Sigmoid colon (tissue), 7 donors: Measurements from ENCODE around the gene CYTH1. TPM values are rescaled to one million over a fixed set of nuclear protein-coding genes. Genes with fewer than 3 reads are reported as not detected.
A peak's percentile ranks its signal among the peaks of the same experiment; 100 is the strongest.

Source experiments
- DNase-seq: peaks from one replicate; pipeline ENCODE4 v3.0.0-alpha.2; 2019
- H3K27ac ChIP-seq, 4 donors: fragments of 200-600 bp; sonication (generic); one replicate each; pipeline ENCODE4 v1.5.1; 2016 to 2019; ENCODE audit warnings: mild to moderate bottlenecking in 1 of 4
- H3K27me3 ChIP-seq, 3 donors: fragments of 200-600 bp; sonication (generic); one replicate each; pipeline ENCODE4 v1.5.1; 2019; ENCODE audit warnings: mild to moderate bottlenecking in 1 of 3
- H3K36me3 ChIP-seq, 4 donors: fragments of 200-600 bp; sonication (generic); one replicate each; pipeline ENCODE4 v1.5.1; 2016 to 2019
- H3K4me1 ChIP-seq, 4 donors: fragments of 200-600 bp; sonication (generic); one replicate each; pipeline ENCODE4 v1.5.1; 2017 to 2019
- H3K4me3 ChIP-seq, 4 donors: fragments of 200-600 bp; sonication (generic); one replicate each; pipeline ENCODE4 v1.5.1; 2017 to 2019; ENCODE audit warnings: mild to moderate bottlenecking in 2 of 4, moderate library complexity in 1 of 4
- H3K9me3 ChIP-seq, 4 donors: fragments of 200-600 bp in 3 of 4; sonication (generic) in 3 of 4; one replicate each; pipeline versions ENCODE4 v1.5.1 to v1.6.1; 2013 to 2019
- EP300 ChIP-seq, 4 donors: sonication (generic); formaldehyde crosslinking; IDR thresholded peaks; one replicate each; pipeline ENCODE4 v1.6.1; 2017; ENCODE audit warnings: antibody characterized with exemption in 4 of 4
- POLR2A ChIP-seq, 2 donors: fragments of 450-650 bp; IDR thresholded peaks; one replicate each; pipeline ENCODE4 v1.6.1; 2016; ENCODE audit warnings: antibody characterized with exemption in 2 of 2, mild to moderate bottlenecking in 2 of 2, moderate library complexity in 2 of 2
- POLR2AphosphoS5 ChIP-seq, 4 donors: sonication (generic); formaldehyde crosslinking; IDR thresholded peaks; one replicate each; pipeline ENCODE4 v1.6.1; 2017; ENCODE audit warnings: antibody characterized with exemption in 4 of 4
- WGBS, 2 donors: extraction: QIAGEN DNeasy Blood & Tissue Kit; methylation state at CpG; one replicate each; pipeline ENCODE4 v1.1.7; 2013; 5-methylcytosine and 5-hydroxymethylcytosine counted together
- intact Hi-C: fragments of 100-400 bp; cut with DNase I; formaldehyde crosslinking; loops from one replicate; pipeline ENCODE4 v1.15.1; 2023
- polyA plus RNA-seq, 3 donors: library from polyadenylated mRNA; stranded (reverse); fragments of 200-250 nt; gene quantifications; one replicate each; pipeline ENCODE4 v1.2.3, GENCODE V29; 2013
- total RNA-seq, 4 donors: library from RNA; depleted of rRNA; stranded (reverse); fragments of >200 nt; gene quantifications; one replicate each; pipeline ENCODE4 v1.1.0, GENCODE V29; 2016
- TF ChIP-seq, protein P1 (sequence below), 4 experiments: fragments of 450-650 bp in 3 of 4; fragments of 200-600 bp in 1 of 4; IDR thresholded peaks; one replicate each; pipeline ENCODE4 v1.5.1; 2016 to 2019; ENCODE audit warnings: antibody characterized with exemption in 4 of 4, mild to moderate bottlenecking in 3 of 4, moderate library complexity in 2 of 4
- donor health status: healthy with polysubstance abuse.
- donor health status: Bipolar disorder and iron deficiency.
- donor health status: healthy.

CYTH1 gene
- total RNA-seq (10 to 100 TPM; 26.7 to 38.5 (median 35.2) TPM), polyA plus RNA-seq (10 to 100 TPM; 56.5 to 83.8 (median 64.3) TPM)

GRCh38 chr17:78781893-78782304 is at the start of gene CYTH1:
Gene CYTH1, minus strand, starts transcription at chr17:78782273. Its CDS starts 50 bp downstream, at chr17:78782223.
- DNase-seq: no peak
- intact Hi-C loops: loop anchor here (1.0 to 5.0 kb wide), 3 partner anchors 58 to 190 kb away; partner anchors contain the start of gene USP36
- peak within 1 kb of the TSS; percentile 75 to 100 (median 89) for H3K4me3 ChIP-seq
- peak within 1 kb of the TSS; percentile 92 to 96 (median 94) for H3K27ac ChIP-seq
- H3K9me3 ChIP-seq: no peaks in the 10 kb centered on the region
- H3K36me3 ChIP-seq: no peaks in the 10 kb centered on the region
- no peak for TF ChIP-seq POLR2A (IDR thresholded peaks at IDR 0.05)
- TF ChIP-seq, protein P1, sequence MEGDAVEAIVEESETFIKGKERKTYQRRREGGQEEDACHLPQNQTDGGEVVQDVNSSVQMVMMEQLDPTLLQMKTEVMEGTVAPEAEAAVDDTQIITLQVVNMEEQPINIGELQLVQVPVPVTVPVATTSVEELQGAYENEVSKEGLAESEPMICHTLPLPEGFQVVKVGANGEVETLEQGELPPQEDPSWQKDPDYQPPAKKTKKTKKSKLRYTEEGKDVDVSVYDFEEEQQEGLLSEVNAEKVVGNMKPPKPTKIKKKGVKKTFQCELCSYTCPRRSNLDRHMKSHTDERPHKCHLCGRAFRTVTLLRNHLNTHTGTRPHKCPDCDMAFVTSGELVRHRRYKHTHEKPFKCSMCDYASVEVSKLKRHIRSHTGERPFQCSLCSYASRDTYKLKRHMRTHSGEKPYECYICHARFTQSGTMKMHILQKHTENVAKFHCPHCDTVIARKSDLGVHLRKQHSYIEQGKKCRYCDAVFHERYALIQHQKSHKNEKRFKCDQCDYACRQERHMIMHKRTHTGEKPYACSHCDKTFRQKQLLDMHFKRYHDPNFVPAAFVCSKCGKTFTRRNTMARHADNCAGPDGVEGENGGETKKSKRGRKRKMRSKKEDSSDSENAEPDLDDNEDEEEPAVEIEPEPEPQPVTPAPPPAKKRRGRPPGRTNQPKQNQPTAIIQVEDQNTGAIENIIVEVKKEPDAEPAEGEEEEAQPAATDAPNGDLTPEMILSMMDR (IDR thresholded peaks at IDR 0.05): no peak
- TF ChIP-seq POLR2AphosphoS5 (IDR thresholded peaks at IDR 0.05): peak; percentile 19 to 62 (median 33)
- TF ChIP-seq EP300 (IDR thresholded peaks at IDR 0.05): no peak
- WGBS, 2 donors: 0 to 1% methylated on average over 64 of the region's 64 CpGs
- peaks cover 0 to 19% (median 15%) of the 10 kb centered on the region in 4 donors for H3K4me1 ChIP-seq
- no peaks in the 10 kb centered on the region for H3K27me3 ChIP-seq

DNA sequence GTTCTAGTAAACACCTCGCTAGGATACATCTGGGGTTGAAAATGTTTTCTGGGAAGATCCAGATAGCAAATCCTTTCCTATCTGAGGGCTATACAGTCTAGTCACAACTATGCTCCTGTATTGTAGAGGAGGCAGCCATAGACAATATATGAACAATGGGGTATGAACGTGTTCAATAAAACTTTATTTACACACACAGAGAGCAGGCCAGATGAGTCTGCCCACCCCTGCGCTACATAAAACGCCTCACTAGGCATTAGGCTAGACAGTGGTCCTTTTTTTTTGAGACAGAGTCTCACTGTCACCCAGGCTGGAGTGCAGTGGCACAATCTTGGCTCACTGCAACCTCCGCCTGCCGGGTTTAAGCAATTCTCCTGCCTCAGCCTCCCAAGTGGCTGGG is 47.4 kb upstream of the CYTH1 start:
- intact Hi-C loops: no loop called here
- H3K9me3 ChIP-seq: no peaks in the 10 kb centered on the region
- H3K27me3 ChIP-seq: no peaks in the 10 kb centered on the region
- peaks cover 34 to 100% (median 72%) of the 10 kb centered on the region in 4 donors for H3K36me3 ChIP-seq
- no peak overlapping the region for H3K27ac ChIP-seq
- no peak overlapping the region for H3K4me3 ChIP-seq
- TF ChIP-seq POLR2A (IDR thresholded peaks at IDR 0.05) (no peak), EP300 (IDR thresholded peaks at IDR 0.05) (no peak)
- H3K4me1 ChIP-seq: no peaks in the 10 kb centered on the region
- WGBS, 2 donors: 93 to 94% methylated on average over 6 of the region's 6 CpGs
- no peak for DNase-seq

DNA sequence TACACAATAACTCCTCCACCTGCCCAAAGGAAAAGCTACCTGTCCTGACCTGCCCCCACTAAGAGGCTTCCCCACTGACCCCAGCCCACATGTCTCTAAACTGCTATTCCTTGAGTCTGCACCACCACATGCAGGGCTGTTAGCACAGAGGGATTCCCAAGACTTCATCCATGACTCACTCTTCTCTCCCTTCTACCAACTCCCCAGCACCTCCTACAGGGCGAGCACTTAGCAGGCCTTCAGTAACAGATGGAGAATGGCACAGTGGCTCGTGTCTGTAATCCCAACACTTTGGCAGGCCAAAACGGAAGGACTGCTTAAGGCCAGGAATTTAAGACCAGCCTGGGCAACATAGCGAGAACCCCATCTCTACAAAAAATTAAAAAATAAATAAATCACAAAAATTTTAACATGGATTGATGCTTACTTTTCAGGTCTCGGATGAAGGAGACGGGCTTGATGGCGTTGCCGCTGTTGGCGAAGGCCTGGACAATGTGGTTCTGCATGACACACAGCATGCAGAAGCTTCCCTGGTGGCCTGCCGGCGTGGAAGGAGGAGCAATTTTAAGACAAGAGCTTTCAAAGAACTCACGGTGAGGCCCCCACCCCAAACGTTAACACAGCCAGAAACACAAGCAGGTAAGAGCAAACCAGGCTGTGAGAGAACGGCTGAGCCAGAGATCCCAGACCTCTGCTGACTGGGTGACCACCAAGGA is 46.6 kb upstream of the CYTH1 start:
- Histone ChIP-seq H3K27me3 (no peaks in the 10 kb centered on the region), H3K9me3 (no peaks in the 10 kb centered on the region), H3K4me3 (no peak overlapping the region), H3K27ac (no peak overlapping the region), H3K4me1 (no peaks in the 10 kb centered on the region), H3K36me3 (peaks cover 25 to 100% (median 65%) of the 10 kb centered on the region in 4 donors)
- WGBS, 2 donors: 93% methylated on average over 14 of the region's 14 CpGs
- TF ChIP-seq POLR2AphosphoS5 (IDR thresholded peaks at IDR 0.05) (no peak), EP300 (IDR thresholded peaks at IDR 0.05) (no peak), POLR2A (IDR thresholded peaks at IDR 0.05) (no peak)
- TF ChIP-seq, protein P1 (IDR thresholded peaks at IDR 0.05): no peak
- DNase-seq: peak; percentile 20
- intact Hi-C loops: no loop called here

DNA sequence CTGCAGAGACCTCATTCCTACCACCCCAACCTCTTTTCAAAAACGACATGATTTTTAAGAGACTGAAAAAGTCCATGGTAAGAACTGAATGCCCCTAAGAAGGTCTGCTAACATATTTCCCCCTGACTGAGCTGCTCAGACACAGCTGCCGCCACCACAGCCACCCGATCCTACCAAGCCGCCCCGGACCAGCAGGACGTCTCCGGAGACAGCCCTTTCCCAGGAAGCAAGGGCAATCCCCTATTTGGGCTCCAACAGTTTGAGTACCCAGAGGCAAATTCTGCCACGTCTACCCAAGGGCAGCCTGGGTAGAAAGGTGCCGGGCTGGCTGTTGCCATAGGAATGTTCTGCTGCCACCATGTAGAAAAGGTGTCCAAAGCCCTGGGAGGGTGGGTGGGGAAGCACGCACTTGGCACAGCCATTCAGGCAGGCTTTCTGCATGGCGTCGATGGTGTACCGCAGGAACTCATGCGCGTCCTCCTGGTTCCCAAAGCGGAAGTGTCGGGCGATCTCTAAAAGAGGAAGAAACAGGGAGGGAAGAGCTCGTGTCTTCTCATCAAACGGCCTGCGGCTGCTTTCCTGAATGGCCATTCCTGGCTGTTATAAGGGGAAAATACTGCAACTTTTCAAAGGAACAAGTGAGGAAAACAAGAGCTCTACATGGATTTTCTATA is 44.9 kb upstream of the CYTH1 start:
- H3K9me3 ChIP-seq: no peaks in the 10 kb centered on the region
- intact Hi-C loops: no loop called here
- no peaks in the 10 kb centered on the region for H3K27me3 ChIP-seq
- H3K36me3 ChIP-seq: peaks cover 31 to 100% (median 57%) of the 10 kb centered on the region in 4 donors
- 88 to 91% methylated on average over 21 of the region's 21 CpGs for WGBS, 2 donors
- no peaks in the 10 kb centered on the region for H3K4me1 ChIP-seq
- DNase-seq: peak; percentile 70
- no peak overlapping the region for H3K4me3 ChIP-seq
- H3K27ac ChIP-seq: peak overlapping the region in 1 of 4 donors; percentile 41
- no peak for TF ChIP-seq POLR2A (IDR thresholded peaks at IDR 0.05)
- peak in 1 of 4 donors; percentile 18 for TF ChIP-seq POLR2AphosphoS5 (IDR thresholded peaks at IDR 0.05)
- TF ChIP-seq, protein P1 (IDR thresholded peaks at IDR 0.05): no peak
- no peak for TF ChIP-seq EP300 (IDR thresholded peaks at IDR 0.05)

DNA sequence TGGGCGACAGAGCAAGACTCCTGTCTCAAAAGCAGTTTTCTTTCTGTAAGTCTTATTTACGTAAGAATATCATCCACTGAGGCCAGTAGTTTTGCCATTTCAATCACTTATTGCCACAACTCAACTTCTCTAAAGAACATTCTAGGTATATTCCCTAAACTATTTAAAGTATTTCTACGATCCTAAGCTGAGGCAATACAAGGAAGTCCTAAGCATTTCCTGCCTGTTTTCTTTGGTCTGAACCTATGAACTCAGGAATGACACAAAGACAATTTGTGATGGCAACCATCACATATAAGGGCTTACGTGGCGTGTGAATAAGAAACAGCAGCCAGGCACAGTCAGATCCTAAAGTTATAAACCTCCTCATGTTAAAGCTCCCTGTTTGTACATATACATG is 44.3 kb upstream of the CYTH1 start:
- Histone ChIP-seq H3K9me3 (no peaks in the 10 kb centered on the region), H3K27me3 (no peaks in the 10 kb centered on the region), H3K4me1 (no peaks in the 10 kb centered on the region), H3K36me3 (peaks cover 35 to 100% (median 58%) of the 10 kb centered on the region in 4 donors), H3K27ac (peak overlapping the region in 1 of 4 donors; percentile 41), H3K4me3 (no peak overlapping the region)
- 90 to 92% methylated on average over 5 of the region's 5 CpGs for WGBS, 2 donors
- intact Hi-C loops: no loop called here
- TF ChIP-seq EP300 (IDR thresholded peaks at IDR 0.05) (peak in 1 of 4 donors; percentile 28), POLR2A (IDR thresholded peaks at IDR 0.05) (no peak)
- DNase-seq: peak; percentile 6
